Fibroblast of lung (primary cell): ENCODE data around the gene ARMH2. TPM values are rescaled to one million over a fixed set of nuclear protein-coding genes. Genes with fewer than 3 reads are reported as not detected.

Experiments used
- DNase-seq, 2 donors: peaks; one replicate each; pipeline versions ENCODE4 v3.0.0 to v3.0.0-alpha.2; 2010; ENCODE audit warnings: low read depth in 2 of 2
- H2AFZ ChIP-seq: 2 replicates; pipeline ENCODE4 v1.5.1; 2012; ENCODE audit warnings: low read length, control low read depth, inconsistent platforms
- H3K27ac ChIP-seq: 2 replicates; pipeline ENCODE4 v1.5.1; 2011; ENCODE audit warnings: low read length, control low read depth; ENCODE audit not compliant: insufficient read depth
- H3K27me3 ChIP-seq: 2 replicates; pipeline ENCODE4 v1.5.1; 2011; ENCODE audit warnings: mild to moderate bottlenecking, low read length; ENCODE audit not compliant: control insufficient read depth, insufficient read depth
- H3K36me3 ChIP-seq: 2 replicates; pipeline ENCODE4 v1.5.1; 2011; ENCODE audit warnings: low read length; ENCODE audit not compliant: control insufficient read depth, insufficient read depth
- H3K4me1 ChIP-seq: 2 replicates; pipeline ENCODE4 v1.5.1; 2011; ENCODE audit warnings: low read length; ENCODE audit not compliant: control insufficient read depth, insufficient read depth; ENCODE audit errors: extremely low read depth
- H3K4me2 ChIP-seq: 2 replicates; pipeline ENCODE4 v1.5.1; 2011; ENCODE audit warnings: low read length, control low read depth; ENCODE audit not compliant: insufficient read depth; ENCODE audit errors: extremely low read depth
- H3K4me3 ChIP-seq, 4 experiments: fragments of 200-600 bp in 1 of 4; sonication (generic) in 1 of 4; replicated peaks in 1 of 4; 2 replicates each; pipeline ENCODE4 v1.5.1; 2011 to 2016; ENCODE audit warnings: low read length in 4 of 4, low read depth in 3 of 4, mild to moderate bottlenecking in 3 of 4, control low read depth in 2 of 4, inconsistent platforms in 1 of 4, mixed read lengths in 1 of 4; ENCODE audit not compliant: insufficient read depth in 1 of 4; ENCODE audit errors: control extremely low read depth in 1 of 4
- H3K79me2 ChIP-seq: 2 replicates; pipeline ENCODE4 v1.5.1; 2012; ENCODE audit warnings: mild to moderate bottlenecking, low read length, inconsistent platforms; ENCODE audit not compliant: control insufficient read depth, insufficient read depth
- H3K9ac ChIP-seq: 2 replicates; pipeline ENCODE4 v1.5.1; 2011; ENCODE audit warnings: mild to moderate bottlenecking, low read length, control low read depth; ENCODE audit not compliant: insufficient read depth
- H3K9me3 ChIP-seq: 2 replicates; pipeline ENCODE4 v1.5.1; 2012; ENCODE audit warnings: low read depth, low read length; ENCODE audit not compliant: control insufficient read depth, insufficient read depth
- H4K20me1 ChIP-seq: 2 replicates; pipeline ENCODE4 v1.5.1; 2011; ENCODE audit warnings: low read length; ENCODE audit not compliant: control insufficient read depth, insufficient read depth; ENCODE audit errors: extremely low read depth
- CTCF ChIP-seq, 2 donors: IDR thresholded peaks in 1 of 2; conservative IDR thresholded peaks in 1 of 2; 1 replicate in 1 of 2; 2 replicates in 1 of 2; pipeline ENCODE4 v1.5.1; 2011 to 2012; ENCODE audit warnings: low read length in 2 of 2, control low read depth in 1 of 2, inconsistent platforms in 1 of 2, low read depth in 1 of 2, mild to moderate bottlenecking in 1 of 2
- EZH2 ChIP-seq: IDR thresholded peaks from 2 replicates; pipeline ENCODE4 v1.5.1; 2012; ENCODE audit warnings: low read length, control low read depth, mild to moderate bottlenecking; ENCODE audit errors: missing control alignments
- polyA plus RNA-seq, 2 donors: library from polyadenylated mRNA; depleted of rRNA in 1 of 2; stranded (reverse) in 1 of 2; unstranded in 1 of 2; fragments of >200 nt; gene quantifications; 2 replicates each; pipeline ENCODE4 v1.2.1, GENCODE V29; 2011 to 2012; ENCODE audit warnings: missing spikeins in 1 of 2
- total RNA-seq: library from RNA; depleted of rRNA; stranded (reverse); fragments of >200 nt; gene quantifications from 2 replicates; pipeline ENCODE4 v1.2.1, GENCODE V29; 2014

Gene ARMH2
- total and polyA plus RNA-seq, 2 donors (not counting 1 experiment from before 2014, with no cell fraction given): not detected

- DNase-seq: no peak
- H3K4me1 ChIP-seq: no peaks in the 10 kb centered on the region
Measured at GRCh38 chr6:24840187-24840586, 41.5 kb upstream of the ARMH2 start.

GRCh38 chr6:24838994-24839393, 40.3 kb upstream of the ARMH2 start:
- no peak overlapping the region for H3K27ac ChIP-seq
- no peaks in the 10 kb centered on the region for H4K20me1 ChIP-seq
- no peak for TF ChIP-seq CTCF (conservative IDR thresholded peaks at IDR 0.05 in 1 of 2, IDR thresholded peaks at IDR 0.05 in 1 of 2; ENCODE audit: low read depth in 1 of 2, low read length in 2 of 2)
- TF ChIP-seq EZH2: no peak
- no peaks in the 10 kb centered on the region for H3K79me2 ChIP-seq
- H3K27me3 ChIP-seq: peaks cover 8% of the 10 kb centered on the region
- no peak overlapping the region for H3K4me2 ChIP-seq
- H2AFZ ChIP-seq: no peak overlapping the region
- H3K36me3 ChIP-seq: no peaks in the 10 kb centered on the region
- no peaks in the 10 kb centered on the region for H3K4me1 ChIP-seq
- no peak for DNase-seq
- H3K9ac ChIP-seq: no peak overlapping the region
- no peak overlapping the region for H3K4me3 ChIP-seq
- H3K9me3 ChIP-seq: no peaks in the 10 kb centered on the region

More at GRCh38 chr6:24840187-24840586, 41.5 kb upstream of the ARMH2 start:
- H3K4me2 ChIP-seq: no peak overlapping the region
- TF ChIP-seq CTCF (conservative IDR thresholded peaks at IDR 0.05 in 1 of 2, IDR thresholded peaks at IDR 0.05 in 1 of 2; ENCODE audit: low read depth in 1 of 2, low read length in 2 of 2) (no peak), EZH2 (no peak)
- H3K27ac ChIP-seq: no peak overlapping the region
- H3K9ac ChIP-seq: no peak overlapping the region
- peaks cover 8% of the 10 kb centered on the region for H3K27me3 ChIP-seq
- no peaks in the 10 kb centered on the region for H3K9me3 ChIP-seq
- no peaks in the 10 kb centered on the region for H3K36me3 ChIP-seq
- no peaks in the 10 kb centered on the region for H4K20me1 ChIP-seq
- no peaks in the 10 kb centered on the region for H3K79me2 ChIP-seq
- H2AFZ ChIP-seq: no peak overlapping the region
- no peak overlapping the region for H3K4me3 ChIP-seq

- no peak overlapping the region for H3K9ac ChIP-seq
- no peak overlapping the region for H3K4me3 ChIP-seq
- no peaks in the 10 kb centered on the region for H3K79me2 ChIP-seq
- no peaks in the 10 kb centered on the region for H4K20me1 ChIP-seq
- TF ChIP-seq EZH2 (no peak), CTCF (conservative IDR thresholded peaks at IDR 0.05 in 1 of 2, IDR thresholded peaks at IDR 0.05 in 1 of 2; ENCODE audit: low read depth in 1 of 2, low read length in 2 of 2) (no peak)
- no peaks in the 10 kb centered on the region for H3K36me3 ChIP-seq
- no peak overlapping the region for H2AFZ ChIP-seq
- no peaks in the 10 kb centered on the region for H3K9me3 ChIP-seq
- no peak overlapping the region for H3K27ac ChIP-seq
- DNase-seq: peak in 1 of 2 donors; percentile 15
- H3K4me1 ChIP-seq: no peaks in the 10 kb centered on the region
- H3K27me3 ChIP-seq: peaks cover 8% of the 10 kb centered on the region
- no peak overlapping the region for H3K4me2 ChIP-seq
Measured at GRCh38 chr6:24838081-24838480, 39.4 kb upstream of the ARMH2 start.
